ENCODE data around the gene RBM17.
"Not testable (repeated sequence)": the region's sequence is repeated elsewhere in the genome, so short reads cannot be mapped to it uniquely, and the experiment has no call there.

Gene RBM17

GRCh38 chr10:6056411-6057135 lies 32.3 kb upstream of the RBM17 start:
- no peak for DNase-seq (ENCODE audit: low read depth)

GRCh38 chr10:6058682-6059475 lies 30.0 kb upstream of the RBM17 start:
- no peak for DNase-seq (ENCODE audit: low read depth)

GRCh38 chr10:6059506-6059905 lies 29.3 kb upstream of the RBM17 start:
- no peak for DNase-seq (ENCODE audit: low read depth)

GRCh38 chr10:6061056-6061455 lies 27.8 kb upstream of the RBM17 start:
- no peak for DNase-seq (ENCODE audit: low read depth)

- DNase-seq (ENCODE audit: low read depth), result peak; percentile 72
Observed at GRCh38 chr10:6062101-6062771, 26.6 kb upstream of the RBM17 start, which contains the start of gene IL2RA. Gene IL2RA, minus strand, starts transcription at chr10:6062367. Its CDS starts 216 bp downstream, at chr10:6062151.

- no peak for DNase-seq (ENCODE audit: low read depth)
Observed at GRCh38 chr10:6064119-6064518, 24.7 kb upstream of the RBM17 start.

GRCh38 chr10:6064726-6065125 lies 24.1 kb upstream of the RBM17 start:
- DNase-seq (ENCODE audit: low read depth), result not testable (repeated sequence)

- no peak for DNase-seq (ENCODE audit: low read depth)
Observed at GRCh38 chr10:6065406-6065805, 23.4 kb upstream of the RBM17 start.

GRCh38 chr10:6065835-6066234 lies 23.0 kb upstream of the RBM17 start:
- no peak for DNase-seq (ENCODE audit: low read depth)

- DNase-seq (ENCODE audit: low read depth), result no peak
Observed at GRCh38 chr10:6067457-6067856, 21.4 kb upstream of the RBM17 start.

GRCh38 chr10:6068006-6068405 lies 20.8 kb upstream of the RBM17 start:
- no peak for DNase-seq (ENCODE audit: low read depth)

- DNase-seq (ENCODE audit: low read depth), result no peak
Observed at GRCh38 chr10:6068422-6068821, 20.4 kb upstream of the RBM17 start.

- DNase-seq (ENCODE audit: low read depth), result no peak
Observed at GRCh38 chr10:6069081-6069931, 19.5 kb upstream of the RBM17 start.

GRCh38 chr10:6070660-6071059 lies 18.2 kb upstream of the RBM17 start:
- DNase-seq (ENCODE audit: low read depth), result peak; percentile 73

- no peak for DNase-seq (ENCODE audit: low read depth)
Observed at GRCh38 chr10:6071181-6072175, 17.4 kb upstream of the RBM17 start.

GRCh38 chr10:6072215-6072934 lies 16.5 kb upstream of the RBM17 start:
- DNase-seq (ENCODE audit: low read depth), result no peak

- DNase-seq (ENCODE audit: low read depth), result no peak
Observed at GRCh38 chr10:6074489-6075301, 14.1 kb upstream of the RBM17 start.

- DNase-seq (ENCODE audit: low read depth), result no peak
Observed at GRCh38 chr10:6077071-6077675, 11.7 kb upstream of the RBM17 start.

- DNase-seq (ENCODE audit: low read depth), result no peak
Observed at GRCh38 chr10:6079044-6079443, 9.8 kb upstream of the RBM17 start.
